SK-N-SH treated with all-trans-retinoic acid at 6 μM for 48 hours (cell line): ENCODE measurements around the gene ADGRA3.

Source experiments
- ATAC-seq: fragments of 200-7000 bp; cut with Tn5 transposase; 3 replicates; pipeline ENCODE4 v1.9.1; 2020; ENCODE audit warnings: mild to moderate bottlenecking, moderate library complexity
- ARNTL ChIP-seq: fragments of 450-650 bp; formaldehyde crosslinking; IDR thresholded peaks from 2 replicates; pipeline ENCODE4 v1.5.0; 2020; ENCODE audit warnings: low read depth, mild to moderate bottlenecking, moderate library complexity, borderline replicate concordance
- BACH2 ChIP-seq: fragments of 250-450 bp; sonication (Bioruptor Pico); IDR thresholded peaks from 2 replicates; pipeline ENCODE4 v1.9.0; 2021; ENCODE audit warnings: mild to moderate bottlenecking, borderline replicate concordance
- CREB5 ChIP-seq: fragments of 250-450 bp; sonication (Bioruptor Pico); IDR thresholded peaks from 2 replicates; pipeline ENCODE4 v1.5.1; 2020; ENCODE audit warnings: low read depth, mild to moderate bottlenecking, moderate library complexity
- CSDC2 ChIP-seq: fragments of 250-450 bp; sonication (Bioruptor Pico); IDR thresholded peaks from 2 replicates; pipeline ENCODE4 v1.5.0; 2020; ENCODE audit warnings: mild to moderate bottlenecking, moderate library complexity
- CSRNP3 ChIP-seq: fragments of 250-450 bp; sonication (Bioruptor Pico); IDR thresholded peaks from 2 replicates; pipeline ENCODE4 v1.5.1; 2021; ENCODE audit warnings: mild to moderate bottlenecking, moderate library complexity
- ESRRG ChIP-seq: fragments of 250-450 bp; sonication (Bioruptor Pico); IDR thresholded peaks from 2 replicates; pipeline ENCODE4 v1.6.1; 2021; ENCODE audit warnings: mild to moderate bottlenecking
- GLIS3 ChIP-seq: fragments of 250-450 bp; sonication (Bioruptor Pico); IDR thresholded peaks from 2 replicates; pipeline ENCODE4 v1.5.0; 2020; ENCODE audit warnings: mild to moderate bottlenecking, moderate library complexity
- ISL1 ChIP-seq: fragments of 250-450 bp; sonication (Bioruptor Pico); IDR thresholded peaks from 2 replicates; pipeline ENCODE4 v2.1.2; 2022; ENCODE audit warnings: mild to moderate bottlenecking, moderate library complexity
- OSR1 ChIP-seq: fragments of 250-450 bp; sonication (Bioruptor Pico); IDR thresholded peaks from 2 replicates; pipeline ENCODE4 v1.8.0; 2022; ENCODE audit warnings: moderate library complexity, mild to moderate bottlenecking, inconsistent platforms
- PATZ1 ChIP-seq: fragments of 250-450 bp; sonication (Bioruptor Pico); IDR thresholded peaks from 2 replicates; pipeline ENCODE4 v1.8.0; 2020; ENCODE audit warnings: mild to moderate bottlenecking, moderate library complexity, borderline replicate concordance
- PPARA ChIP-seq: fragments of 250-450 bp; sonication (Bioruptor Pico); IDR thresholded peaks from 2 replicates; pipeline ENCODE4 v1.5.0; 2020; ENCODE audit warnings: mild to moderate bottlenecking, borderline replicate concordance
- RARB ChIP-seq: fragments of 250-450 bp; sonication (Bioruptor Pico); IDR thresholded peaks from 2 replicates; pipeline ENCODE4 v1.8.0; 2021; ENCODE audit warnings: mild to moderate bottlenecking, moderate library complexity
- SNAI2 ChIP-seq: fragments of 250-450 bp; sonication (Bioruptor Pico); IDR thresholded peaks from 2 replicates; pipeline ENCODE4 v1.5.0; 2020; ENCODE audit warnings: mild to moderate bottlenecking, moderate library complexity
- TCF4 ChIP-seq: fragments of 250-450 bp; sonication (Bioruptor Pico); IDR thresholded peaks from 2 replicates; pipeline ENCODE4 v1.8.0; 2021; ENCODE audit warnings: mild to moderate bottlenecking, moderate library complexity, borderline replicate concordance
- TOX ChIP-seq: fragments of 250-450 bp; sonication (Bioruptor Pico); IDR thresholded peaks from 2 replicates; pipeline ENCODE4 v1.8.0; 2021; ENCODE audit warnings: mild to moderate bottlenecking, moderate library complexity, borderline replicate concordance
- ZC3H10 ChIP-seq: fragments of 250-450 bp; sonication (Bioruptor Pico); IDR thresholded peaks from 2 replicates; pipeline ENCODE4 v1.5.1; 2021; ENCODE audit warnings: mild to moderate bottlenecking, moderate library complexity
- ZFP3 ChIP-seq: fragments of 250-450 bp; sonication (Bioruptor Pico); IDR thresholded peaks from 2 replicates; pipeline ENCODE4 v1.5.0; 2020; ENCODE audit warnings: mild to moderate bottlenecking, moderate library complexity
- ZFP30 ChIP-seq: fragments of 450-650 bp; formaldehyde crosslinking; IDR thresholded peaks from 2 replicates; pipeline ENCODE4 v1.5.0; 2022; ENCODE audit warnings: mild to moderate bottlenecking, moderate library complexity
- ZNF565 ChIP-seq: fragments of 450-650 bp; formaldehyde crosslinking; conservative IDR thresholded peaks from 2 replicates; pipeline ENCODE4 v1.5.0; 2020; ENCODE audit warnings: low read depth, mild to moderate bottlenecking, moderate library complexity
- ZNF70 ChIP-seq: fragments of 450-650 bp; formaldehyde crosslinking; IDR thresholded peaks from 2 replicates; pipeline ENCODE4 v1.5.0; 2020; ENCODE audit warnings: mild to moderate bottlenecking, moderate library complexity
- ZNF8 ChIP-seq: fragments of 450-650 bp; formaldehyde crosslinking; IDR thresholded peaks from 2 replicates; pipeline ENCODE4 v1.5.0; 2020; ENCODE audit warnings: mild to moderate bottlenecking, moderate library complexity
- TF ChIP-seq, protein P1 (sequence below): fragments of 250-450 bp; sonication (Bioruptor Pico); IDR thresholded peaks from 2 replicates; pipeline ENCODE4 v1.8.0; 2021; ENCODE audit warnings: low read depth, mild to moderate bottlenecking, moderate library complexity, borderline replicate concordance
- TF ChIP-seq, protein P2 (sequence below): fragments of 250-450 bp; sonication (Bioruptor Pico); IDR thresholded peaks from 2 replicates; pipeline ENCODE4 v1.5.0; 2020; ENCODE audit warnings: mild to moderate bottlenecking, moderate library complexity

The ADGRA3 gene

GRCh38 chr4:22473268-22473667 is 42.6 kb downstream of the ADGRA3 start (continued):
- TF ChIP-seq PATZ1 (CRISPR knock-in tag) (no peak), ZNF8 (CRISPR knock-in tag) (no peak), ZFP3 (CRISPR knock-in tag) (no peak)

GRCh38 chr4:22471999-22472461 is 43.8 kb downstream of the ADGRA3 start:
- ATAC-seq, result no peak
- TF ChIP-seq TOX (CRISPR knock-in tag) (no peak), ZFP30 (CRISPR knock-in tag) (no peak), TCF4 (CRISPR knock-in tag) (no peak), RARB (CRISPR knock-in tag) (no peak), CSDC2 (CRISPR knock-in tag) (no peak), ZNF70 (no peak), ZNF8 (CRISPR knock-in tag) (no peak), PPARA (CRISPR knock-in tag) (no peak), CREB5 (CRISPR knock-in tag) (no peak), SNAI2 (no peak), ZNF565 (CRISPR knock-in tag) (no peak), CSRNP3 (CRISPR knock-in tag) (no peak), GLIS3 (CRISPR knock-in tag) (no peak), ZFP3 (CRISPR knock-in tag) (no peak), ARNTL (no peak), BACH2 (no peak), OSR1 (CRISPR knock-in tag) (no peak), ISL1 (no peak)
- TF ChIP-seq, protein P1, sequence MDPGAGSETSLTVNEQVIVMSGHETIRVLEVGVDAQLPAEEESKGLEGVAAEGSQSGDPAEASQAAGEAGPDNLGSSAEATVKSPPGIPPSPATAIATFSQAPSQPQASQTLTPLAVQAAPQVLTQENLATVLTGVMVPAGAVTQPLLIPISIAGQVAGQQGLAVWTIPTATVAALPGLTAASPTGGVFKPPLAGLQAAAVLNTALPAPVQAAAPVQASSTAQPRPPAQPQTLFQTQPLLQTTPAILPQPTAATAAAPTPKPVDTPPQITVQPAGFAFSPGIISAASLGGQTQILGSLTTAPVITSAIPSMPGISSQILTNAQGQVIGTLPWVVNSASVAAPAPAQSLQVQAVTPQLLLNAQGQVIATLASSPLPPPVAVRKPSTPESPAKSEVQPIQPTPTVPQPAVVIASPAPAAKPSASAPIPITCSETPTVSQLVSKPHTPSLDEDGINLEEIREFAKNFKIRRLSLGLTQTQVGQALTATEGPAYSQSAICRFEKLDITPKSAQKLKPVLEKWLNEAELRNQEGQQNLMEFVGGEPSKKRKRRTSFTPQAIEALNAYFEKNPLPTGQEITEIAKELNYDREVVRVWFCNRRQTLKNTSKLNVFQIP, result no peak

- ATAC-seq, result no peak
- TF ChIP-seq ZC3H10 (CRISPR knock-in tag) (no peak), CREB5 (CRISPR knock-in tag) (no peak), ZNF70 (no peak), PPARA (CRISPR knock-in tag) (no peak), ISL1 (no peak), ESRRG (CRISPR knock-in tag) (no peak), PATZ1 (CRISPR knock-in tag) (no peak), CSRNP3 (CRISPR knock-in tag) (no peak), GLIS3 (CRISPR knock-in tag) (no peak), BACH2 (no peak), ZNF565 (CRISPR knock-in tag) (no peak), TOX (CRISPR knock-in tag) (no peak), CSDC2 (CRISPR knock-in tag) (no peak), ZNF8 (CRISPR knock-in tag) (no peak)
- TF ChIP-seq, protein P2, sequence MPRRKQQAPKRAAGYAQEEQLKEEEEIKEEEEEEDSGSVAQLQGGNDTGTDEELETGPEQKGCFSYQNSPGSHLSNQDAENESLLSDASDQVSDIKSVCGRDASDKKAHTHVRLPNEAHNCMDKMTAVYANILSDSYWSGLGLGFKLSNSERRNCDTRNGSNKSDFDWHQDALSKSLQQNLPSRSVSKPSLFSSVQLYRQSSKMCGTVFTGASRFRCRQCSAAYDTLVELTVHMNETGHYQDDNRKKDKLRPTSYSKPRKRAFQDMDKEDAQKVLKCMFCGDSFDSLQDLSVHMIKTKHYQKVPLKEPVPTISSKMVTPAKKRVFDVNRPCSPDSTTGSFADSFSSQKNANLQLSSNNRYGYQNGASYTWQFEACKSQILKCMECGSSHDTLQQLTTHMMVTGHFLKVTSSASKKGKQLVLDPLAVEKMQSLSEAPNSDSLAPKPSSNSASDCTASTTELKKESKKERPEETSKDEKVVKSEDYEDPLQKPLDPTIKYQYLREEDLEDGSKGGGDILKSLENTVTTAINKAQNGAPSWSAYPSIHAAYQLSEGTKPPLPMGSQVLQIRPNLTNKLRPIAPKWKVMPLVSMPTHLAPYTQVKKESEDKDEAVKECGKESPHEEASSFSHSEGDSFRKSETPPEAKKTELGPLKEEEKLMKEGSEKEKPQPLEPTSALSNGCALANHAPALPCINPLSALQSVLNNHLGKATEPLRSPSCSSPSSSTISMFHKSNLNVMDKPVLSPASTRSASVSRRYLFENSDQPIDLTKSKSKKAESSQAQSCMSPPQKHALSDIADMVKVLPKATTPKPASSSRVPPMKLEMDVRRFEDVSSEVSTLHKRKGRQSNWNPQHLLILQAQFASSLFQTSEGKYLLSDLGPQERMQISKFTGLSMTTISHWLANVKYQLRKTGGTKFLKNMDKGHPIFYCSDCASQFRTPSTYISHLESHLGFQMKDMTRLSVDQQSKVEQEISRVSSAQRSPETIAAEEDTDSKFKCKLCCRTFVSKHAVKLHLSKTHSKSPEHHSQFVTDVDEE, result no peak
These were observed 44.4 kb downstream of the ADGRA3 start for GRCh38 chr4:22471419-22471818.
